ENCODE measurements around the gene PRND.
"Not testable (repeated sequence)": the region's sequence is repeated elsewhere in the genome, so short reads cannot be mapped to it uniquely, and the experiment has no call there.

PRND gene

GRCh38 chr20:4703281-4703676 lies 18.4 kb upstream of the PRND start:
- TF ChIP-seq CTCF (IDR thresholded peaks at IDR 0.05; ENCODE audit: insufficient read depth, low read depth, low read length, missing control alignments): no peak
- no peak overlapping the region for H3K4me3 ChIP-seq (ENCODE audit: low read length)
- DNase-seq (ENCODE audit: low read depth): no peak

DNA sequence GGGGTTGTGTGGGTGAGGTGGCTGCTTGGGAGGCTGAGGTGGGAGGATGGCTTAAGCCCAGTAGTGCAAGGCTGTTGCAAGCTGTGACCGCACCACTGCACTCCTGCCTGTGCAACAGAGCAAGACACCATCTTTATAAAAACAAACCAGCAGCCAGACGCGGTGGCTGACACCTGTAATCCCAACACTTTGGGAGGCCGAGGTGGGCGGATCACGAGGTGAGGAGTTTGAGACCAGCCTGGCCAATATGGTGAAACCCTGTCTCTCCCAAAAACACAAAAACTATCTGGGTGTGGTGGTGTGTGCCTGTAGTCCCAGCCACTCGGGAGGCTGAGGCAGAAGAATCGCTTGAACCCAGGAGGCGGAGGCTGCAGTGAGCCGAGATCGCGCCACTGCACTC lies 14.8 kb upstream of the PRND start:
- not testable (repeated sequence) for DNase-seq (ENCODE audit: low read depth); H3K4me3 ChIP-seq (ENCODE audit: low read length)

DNA sequence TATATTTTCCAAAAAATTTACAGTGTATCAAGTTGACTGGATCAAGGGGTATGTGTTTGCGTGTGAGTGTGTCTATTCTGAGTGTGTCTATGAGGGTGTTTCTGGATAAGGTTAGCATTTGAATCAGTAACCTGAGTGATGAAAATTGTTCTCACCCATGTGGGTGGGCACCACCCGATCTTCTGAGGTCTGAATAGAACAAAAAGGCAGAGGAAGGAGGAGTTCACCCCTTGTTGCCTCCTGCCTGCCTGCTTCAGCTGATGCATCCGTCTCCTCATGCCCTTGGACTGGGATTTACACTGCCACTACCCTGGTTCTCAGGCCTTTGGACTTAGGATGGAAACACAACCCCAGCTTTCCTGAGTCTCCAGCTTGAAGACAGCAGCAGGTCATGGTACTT lies 13.7 kb upstream of the PRND start:
- TF ChIP-seq CTCF (IDR thresholded peaks at IDR 0.05; ENCODE audit: insufficient read depth, low read depth, low read length, missing control alignments): no peak
- no peak overlapping the region for H3K4me3 ChIP-seq (ENCODE audit: low read length)
- DNase-seq (ENCODE audit: low read depth): no peak

GRCh38 chr20:4708856-4709255 lies 12.9 kb upstream of the PRND start:
- no peak for TF ChIP-seq CTCF (IDR thresholded peaks at IDR 0.05; ENCODE audit: insufficient read depth, low read depth, low read length, missing control alignments)
- no peak for DNase-seq (ENCODE audit: low read depth)
- no peak overlapping the region for H3K4me3 ChIP-seq (ENCODE audit: low read length)

GRCh38 chr20:4709261-4710105 lies 12.2 kb upstream of the PRND start:
- no peak for DNase-seq (ENCODE audit: low read depth)
- no peak overlapping the region for H3K4me3 ChIP-seq (ENCODE audit: low read length)
- TF ChIP-seq CTCF (IDR thresholded peaks at IDR 0.05; ENCODE audit: insufficient read depth, low read depth, low read length, missing control alignments): no peak

DNA sequence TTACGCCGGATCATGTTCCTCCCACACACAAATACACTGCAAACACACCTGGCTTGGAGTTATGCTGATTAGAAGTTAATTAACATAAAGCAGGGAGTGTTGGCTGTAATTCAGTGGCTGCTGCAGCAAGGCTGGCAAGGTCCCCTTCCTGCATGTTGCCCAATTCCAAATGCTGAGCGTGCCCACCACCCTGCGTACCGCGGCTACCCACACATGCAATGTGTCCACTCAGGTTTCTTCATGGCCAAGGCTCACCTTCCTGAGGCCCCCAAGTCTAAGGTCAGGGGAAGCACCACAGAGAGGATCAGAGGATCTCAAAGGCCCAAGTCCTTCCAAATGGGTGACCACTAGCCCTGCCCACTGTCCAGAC lies 11.6 kb upstream of the PRND start:
- no peak for DNase-seq (ENCODE audit: low read depth)
- TF ChIP-seq CTCF (IDR thresholded peaks at IDR 0.05; ENCODE audit: insufficient read depth, low read depth, low read length, missing control alignments): no peak
- no peak overlapping the region for H3K4me3 ChIP-seq (ENCODE audit: low read length)

- TF ChIP-seq CTCF (IDR thresholded peaks at IDR 0.05; ENCODE audit: insufficient read depth, low read depth, low read length, missing control alignments): no peak
- no peak for DNase-seq (ENCODE audit: low read depth)
- no peak overlapping the region for H3K4me3 ChIP-seq (ENCODE audit: low read length)
Measured at GRCh38 chr20:4711511-4711910, 10.2 kb upstream of the PRND start.

Measured in epithelial cell of esophagus (primary cell).